Medulla oblongata (tissue), 1 donor: ENCODE data around the gene TTC28.
"Not testable (repeated sequence)": the region's sequence is repeated elsewhere in the genome, so short reads cannot be mapped to it uniquely, and the experiment has no call there.

Experiments
- DNase-seq: peaks from one replicate; pipeline ENCODE4 v3.0.0-alpha.2; 2015; ENCODE audit errors: extremely low spot score

The TTC28 gene

DNA sequence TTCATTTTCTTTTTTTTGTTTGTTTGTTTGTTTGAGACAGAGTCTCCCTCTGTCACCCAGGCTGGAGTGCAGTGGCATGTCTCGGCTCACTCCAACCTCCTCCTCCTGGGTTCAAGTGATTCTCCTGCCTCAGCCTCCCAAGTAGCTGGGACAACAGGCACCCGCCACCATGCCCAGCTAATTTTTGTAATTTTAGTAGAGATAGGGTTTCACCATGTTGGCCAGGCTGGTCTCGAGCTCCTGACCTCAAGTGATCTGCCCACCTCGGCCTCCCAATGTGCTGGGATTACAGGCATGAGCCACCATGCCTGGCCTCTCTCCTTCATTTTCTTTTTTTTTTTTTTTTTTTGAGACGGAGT is 118.9 kb downstream of the TTC28 start:
- DNase-seq: not testable (repeated sequence)

DNA sequence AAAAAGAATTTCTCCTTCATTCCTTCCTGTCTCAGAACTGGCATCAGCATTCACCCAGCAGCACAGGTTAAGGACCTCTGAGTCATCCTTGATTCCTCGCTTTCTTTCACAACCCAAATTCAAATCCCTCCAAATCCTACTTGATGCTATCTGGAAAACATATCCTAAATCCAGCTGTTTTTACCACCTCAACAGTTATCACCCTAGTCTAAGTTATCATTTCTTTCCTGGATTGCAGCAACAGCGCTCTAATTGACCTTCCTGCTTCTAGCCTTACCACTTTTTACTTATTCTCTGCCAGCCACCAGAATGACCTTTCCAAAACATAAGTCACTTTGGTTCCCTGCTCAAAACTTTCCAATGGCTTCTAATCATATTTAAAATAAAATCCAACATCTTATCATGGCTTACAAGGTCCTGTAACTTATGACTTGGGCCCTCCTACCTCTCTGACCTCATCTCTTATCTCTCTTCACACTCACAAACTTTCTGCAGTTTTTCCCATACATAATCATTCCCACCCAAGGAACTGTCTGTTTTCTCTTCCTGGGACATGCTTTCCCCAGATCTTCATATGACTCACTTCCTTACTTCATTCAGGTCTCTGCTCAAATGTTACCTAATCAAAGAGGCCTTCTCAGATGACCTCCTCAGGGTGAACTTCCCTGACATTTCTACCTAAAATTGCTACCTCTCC is 119.4 kb downstream of the TTC28 start:
- no peak for DNase-seq

DNA sequence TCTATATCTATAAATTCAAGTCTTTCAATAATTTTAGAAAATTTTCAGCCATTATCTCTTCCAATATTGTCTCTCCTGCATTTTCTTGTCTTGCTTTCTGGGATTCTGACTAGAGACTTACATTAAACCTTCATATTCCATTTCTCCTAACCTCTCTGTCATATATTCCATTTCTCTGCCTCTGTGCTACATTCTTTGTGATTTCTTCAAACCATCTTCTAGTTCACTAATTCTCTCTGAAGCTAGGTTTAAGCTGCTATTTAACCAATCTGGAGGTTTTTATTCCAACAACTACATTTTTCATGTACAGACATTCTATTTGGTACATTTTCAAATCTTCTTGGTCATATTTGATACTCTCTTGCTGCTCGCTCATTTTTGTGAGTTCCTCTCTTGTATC is 122.5 kb downstream of the TTC28 start:
- no peak for DNase-seq

DNA sequence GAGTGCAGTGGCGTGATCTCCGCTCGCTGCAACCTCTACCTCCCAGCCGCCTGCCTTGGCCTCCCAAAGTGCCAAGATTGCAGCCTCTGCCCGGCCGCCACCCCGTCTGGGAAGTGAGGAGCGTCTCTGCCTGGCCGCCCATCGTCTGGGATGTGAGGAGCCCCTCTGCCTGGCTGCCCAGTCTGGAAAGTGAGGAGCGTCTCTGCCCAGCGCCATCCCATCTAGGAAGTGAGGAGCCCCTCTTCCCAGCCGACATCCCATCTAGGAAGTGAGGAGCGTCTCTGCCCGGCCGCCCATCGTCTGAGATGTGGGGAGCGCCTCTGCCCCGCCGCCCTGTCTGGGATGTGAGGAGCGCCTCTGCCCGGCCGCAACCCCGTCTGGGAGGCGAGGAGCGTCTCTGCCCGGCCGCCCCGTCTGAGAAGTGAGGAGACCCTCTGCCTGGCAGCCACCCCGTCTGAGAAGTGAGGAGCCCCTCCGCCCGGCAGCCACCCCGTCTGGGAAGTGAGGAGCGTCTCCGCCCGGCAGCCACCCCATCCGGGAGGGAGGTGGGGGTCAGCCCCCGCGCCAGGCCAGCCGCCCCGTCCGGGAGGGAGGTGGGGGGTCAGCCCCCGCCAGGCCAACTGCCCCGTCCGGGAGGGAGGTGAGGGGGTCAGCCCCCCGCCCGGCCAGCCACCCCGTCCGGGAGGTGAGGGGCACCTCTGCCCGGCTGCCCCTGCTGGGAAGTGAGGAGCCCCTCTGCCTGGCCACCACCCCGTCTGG is 126.4 kb downstream of the TTC28 start:
- not testable (repeated sequence) for DNase-seq

DNA sequence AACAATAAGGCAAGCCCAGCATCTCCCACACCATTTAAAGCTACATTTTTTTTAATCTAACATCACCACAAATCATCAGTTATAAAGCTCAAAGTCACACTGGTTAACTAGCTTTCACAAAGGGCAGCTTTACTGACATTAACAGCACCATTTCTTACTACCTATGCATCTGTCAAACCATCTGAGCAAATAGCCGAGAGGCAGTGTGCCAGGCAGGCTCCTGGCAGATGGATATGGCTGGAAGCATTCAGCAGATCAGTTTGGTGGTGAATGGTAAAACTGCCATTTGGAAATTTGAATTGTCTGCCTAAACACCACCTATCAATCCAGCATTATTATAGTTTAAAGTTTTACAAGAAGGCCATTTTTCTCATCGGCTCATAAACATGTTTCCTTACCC is 131.2 kb downstream of the TTC28 start:
- no peak for DNase-seq

DNA sequence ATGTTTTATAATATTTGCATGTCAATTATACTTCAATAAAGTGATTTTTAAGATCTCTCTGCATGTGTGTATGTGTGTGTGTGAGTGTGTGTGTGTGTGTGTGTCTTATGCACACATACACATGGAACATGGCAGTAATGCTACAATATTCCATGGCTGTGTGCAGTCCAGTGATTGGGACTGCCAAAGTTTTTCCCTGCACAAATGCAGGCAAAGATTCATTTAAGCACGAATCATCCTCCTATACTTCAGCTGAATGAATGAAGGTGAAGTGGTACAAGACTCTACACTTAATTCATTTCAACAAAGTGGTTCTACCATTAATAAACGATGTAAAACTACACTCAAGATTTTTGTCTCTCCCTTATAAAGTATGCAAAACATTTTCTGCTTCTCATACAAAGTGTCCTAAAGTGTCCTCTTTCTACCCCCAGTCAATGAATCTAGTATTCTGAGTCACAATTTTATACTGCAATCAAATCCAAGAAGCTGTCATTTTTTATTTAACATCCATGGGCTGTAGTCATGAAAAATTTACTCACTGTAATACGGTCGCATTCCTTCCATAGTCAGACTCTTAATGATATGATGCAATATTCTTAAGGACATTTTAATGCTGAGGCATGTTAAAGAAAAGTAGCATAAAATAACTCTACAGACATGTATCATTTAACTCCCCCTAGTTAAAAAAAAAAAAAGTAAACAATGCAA is 132.4 kb downstream of the TTC28 start:
- no peak for DNase-seq

DNA sequence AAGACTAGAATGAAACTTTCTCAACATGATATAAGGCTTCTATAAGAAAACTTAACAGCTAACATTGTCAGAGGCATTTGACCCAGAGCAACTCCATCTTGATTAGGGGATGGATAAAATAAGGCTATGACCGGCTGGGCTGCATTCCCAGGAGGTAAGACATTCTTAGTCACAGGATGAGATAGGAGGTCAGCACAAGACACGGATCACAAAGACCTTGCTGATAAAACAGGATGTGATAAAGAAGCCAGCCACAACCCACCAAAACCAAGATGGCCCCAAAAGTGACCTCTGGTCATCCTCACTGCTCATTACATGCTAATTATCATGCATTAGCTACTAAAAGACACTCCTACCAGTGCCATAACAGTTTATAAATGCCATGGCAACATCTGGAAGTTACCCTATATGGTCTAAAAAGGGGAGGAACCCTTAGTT is 135.2 kb downstream of the TTC28 start:
- DNase-seq: no peak

DNA sequence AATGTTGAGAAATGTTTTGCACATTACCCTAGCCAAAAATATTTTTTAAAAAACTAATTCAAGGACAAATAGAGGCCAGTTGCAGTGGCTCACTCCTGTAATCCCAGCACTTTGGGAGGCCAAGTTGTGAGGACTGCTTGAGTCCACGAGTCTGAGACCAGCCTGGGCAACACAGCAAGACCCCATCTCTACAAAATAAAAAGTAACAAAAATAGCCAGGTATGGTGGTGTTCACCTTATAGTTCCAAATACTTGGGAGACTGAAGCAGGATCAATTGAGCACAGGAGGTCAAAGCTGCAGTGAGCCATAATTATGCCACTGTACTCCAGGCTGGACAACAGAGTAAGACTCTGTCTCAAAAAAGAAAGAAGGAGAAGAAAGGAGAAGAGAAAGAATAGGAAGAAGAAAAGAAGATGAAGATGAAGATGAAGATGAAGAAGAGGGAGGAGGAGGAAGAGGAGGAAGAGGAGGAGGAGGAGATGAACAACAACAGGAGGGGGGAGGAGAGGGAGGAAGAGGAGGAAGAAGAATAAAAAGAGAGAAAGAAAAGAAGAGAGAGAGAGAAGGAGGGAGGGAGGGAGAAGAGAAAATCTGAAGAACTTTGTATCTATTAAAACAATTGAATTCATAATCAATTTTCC is 136.5 kb downstream of the TTC28 start:
- DNase-seq: no peak

DNA sequence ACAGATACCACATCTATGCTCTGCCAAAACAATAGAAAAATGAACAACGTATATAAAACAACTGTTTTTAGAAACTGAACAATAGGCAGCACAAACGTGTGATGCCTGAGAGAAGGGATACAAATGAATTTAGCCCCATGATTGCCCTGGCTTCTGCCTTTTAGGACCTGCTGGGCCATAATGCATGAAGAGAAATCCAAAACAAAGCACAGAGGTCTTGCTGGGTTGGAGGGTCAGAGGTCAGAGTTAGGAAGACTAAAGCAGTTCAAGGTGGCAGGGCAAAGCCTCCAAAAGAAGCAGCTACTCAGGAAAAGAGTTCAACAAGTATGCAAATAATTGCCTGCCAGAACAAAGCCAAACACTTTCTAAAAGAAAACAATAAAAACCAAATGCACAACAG is 138.5 kb downstream of the TTC28 start:
- DNase-seq: no peak

DNA sequence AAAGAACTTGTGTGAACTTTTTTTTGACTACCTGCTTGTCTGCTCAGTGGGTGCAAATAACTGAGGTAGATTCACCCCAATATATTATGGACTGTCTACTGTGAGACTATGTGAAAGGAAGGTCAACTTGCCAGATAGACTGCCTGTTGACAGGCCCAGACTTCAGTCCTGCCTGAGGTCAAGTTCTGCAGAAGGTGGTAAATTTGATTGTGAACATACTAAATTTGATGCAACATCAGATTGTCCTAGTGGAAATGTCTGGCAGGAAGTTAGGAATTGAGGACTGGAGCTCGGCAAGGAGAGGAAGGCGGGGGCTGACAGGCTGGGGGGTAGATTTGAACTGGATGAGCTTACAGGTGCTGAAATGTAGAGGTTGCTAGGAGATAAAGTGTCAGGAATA is 140.7 kb downstream of the TTC28 start:
- DNase-seq: no peak

DNA sequence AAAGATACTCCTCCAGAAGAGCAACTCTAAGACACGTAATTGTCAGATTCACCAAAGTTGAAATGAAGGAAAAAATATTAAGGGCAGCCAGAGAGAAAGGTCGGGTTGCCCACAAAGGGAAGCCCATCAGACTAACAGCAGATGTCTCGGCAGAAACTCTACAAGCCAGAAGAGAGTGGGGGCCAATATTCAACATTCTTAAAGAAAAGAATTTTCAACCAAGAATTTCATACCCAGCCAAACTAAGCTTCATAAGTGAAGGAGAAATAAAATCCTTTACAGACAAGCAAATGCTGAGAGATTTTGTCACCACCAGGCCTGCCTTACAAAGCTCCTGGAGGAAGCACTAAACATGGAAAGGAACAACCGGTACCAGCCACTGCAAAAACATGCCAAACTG is 149.1 kb downstream of the TTC28 start:
- DNase-seq: not testable (repeated sequence)

DNA sequence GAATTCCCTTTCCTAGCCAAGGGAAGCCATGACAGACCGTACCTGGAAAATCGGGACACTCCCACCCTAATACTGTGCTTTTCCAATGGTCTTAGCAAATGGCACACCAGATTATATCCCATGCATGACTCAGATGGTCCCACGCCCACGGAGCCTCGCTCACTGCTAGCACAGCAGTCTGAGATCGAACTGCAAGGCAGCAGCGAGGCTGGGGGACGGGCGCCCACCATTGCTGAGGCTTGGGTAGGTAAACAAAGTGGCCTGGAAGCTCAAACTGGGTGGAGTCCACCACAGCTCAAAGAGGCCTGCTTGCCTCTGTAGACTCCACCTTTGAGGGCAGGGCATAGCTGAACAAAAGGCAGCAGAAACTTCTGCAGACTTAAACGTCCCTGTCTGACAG is 150.5 kb downstream of the TTC28 start:
- DNase-seq: not testable (repeated sequence)

DNA sequence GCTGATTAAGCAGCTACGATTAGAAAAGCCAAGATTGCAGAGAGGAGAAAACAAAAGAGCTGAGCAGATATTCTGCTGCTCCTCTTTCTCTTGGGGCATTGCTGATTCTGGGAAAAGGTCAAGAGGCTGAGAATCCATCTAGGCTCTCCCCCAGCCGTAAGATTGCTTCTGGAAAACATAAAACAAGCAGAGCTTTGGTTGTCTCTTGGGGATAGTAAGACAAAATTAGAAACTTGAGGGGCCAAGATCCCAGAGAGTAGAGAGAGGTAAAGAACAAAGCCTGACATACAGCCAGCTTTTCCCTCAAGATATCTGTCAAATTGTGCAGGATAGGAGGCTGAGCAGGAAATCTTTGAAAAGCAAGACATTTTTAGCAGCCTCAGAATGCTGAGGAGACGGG is 158.2 kb downstream of the TTC28 start:
- DNase-seq: no peak

DNA sequence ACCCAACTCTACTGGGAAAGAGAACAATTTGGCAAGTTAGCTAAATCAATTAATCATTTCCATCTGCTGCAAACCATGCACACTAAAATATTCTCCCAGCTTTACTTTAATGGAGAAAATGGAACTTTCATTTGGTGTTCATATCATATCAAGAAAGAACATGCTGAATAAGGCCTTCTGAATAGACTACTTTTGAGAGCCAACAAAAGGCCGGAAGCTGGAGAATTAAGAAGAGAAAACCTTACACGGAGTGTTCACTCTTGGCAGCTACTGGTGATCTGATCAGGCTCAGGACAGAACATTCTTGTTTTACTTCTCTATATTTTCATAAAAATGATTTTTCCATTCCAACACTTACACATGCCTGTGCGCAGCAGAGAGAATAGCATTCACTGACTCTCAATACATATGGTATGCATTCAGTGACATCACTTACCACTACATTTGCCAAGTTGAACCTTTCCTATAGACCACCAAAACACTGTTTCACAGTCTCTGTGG is 165.3 kb downstream of the TTC28 start:
- DNase-seq: peak; percentile 5

DNA sequence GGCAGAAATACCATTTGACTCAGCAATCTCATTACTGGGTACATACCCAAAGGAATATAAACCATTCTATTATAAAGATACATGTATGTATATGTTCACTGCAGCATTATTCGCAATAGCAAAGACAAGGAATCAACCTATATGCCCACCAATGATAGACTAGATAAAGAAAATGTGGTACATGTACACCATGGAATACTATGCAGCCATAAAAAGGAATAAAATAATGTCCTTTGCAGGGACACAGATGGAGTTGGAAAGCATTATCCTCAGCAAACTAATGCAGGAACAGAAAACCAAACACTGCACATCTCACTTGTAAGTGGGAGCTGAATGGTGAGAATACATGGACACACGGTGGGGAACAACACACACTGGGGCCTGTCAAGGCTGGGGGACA is 167.3 kb downstream of the TTC28 start:
- not testable (repeated sequence) for DNase-seq

DNA sequence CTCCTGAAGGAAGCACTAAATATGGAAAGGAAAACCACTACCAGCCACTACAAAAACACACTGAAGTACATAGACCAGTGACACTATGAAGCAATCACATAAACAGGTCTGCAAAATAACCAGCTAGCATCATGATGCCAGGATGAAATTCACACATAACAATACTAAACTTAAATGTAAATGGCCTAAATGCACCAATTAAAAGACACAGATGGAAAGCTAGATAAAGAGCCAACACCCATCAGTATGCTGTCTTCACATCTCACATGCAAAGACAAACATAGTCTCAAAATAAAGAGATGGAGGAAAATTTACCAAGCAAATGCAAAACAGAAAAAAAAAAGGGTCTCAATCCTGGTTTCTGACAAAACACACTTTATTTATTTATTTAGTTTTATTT is 171.7 kb downstream of the TTC28 start:
- DNase-seq: no peak

DNA sequence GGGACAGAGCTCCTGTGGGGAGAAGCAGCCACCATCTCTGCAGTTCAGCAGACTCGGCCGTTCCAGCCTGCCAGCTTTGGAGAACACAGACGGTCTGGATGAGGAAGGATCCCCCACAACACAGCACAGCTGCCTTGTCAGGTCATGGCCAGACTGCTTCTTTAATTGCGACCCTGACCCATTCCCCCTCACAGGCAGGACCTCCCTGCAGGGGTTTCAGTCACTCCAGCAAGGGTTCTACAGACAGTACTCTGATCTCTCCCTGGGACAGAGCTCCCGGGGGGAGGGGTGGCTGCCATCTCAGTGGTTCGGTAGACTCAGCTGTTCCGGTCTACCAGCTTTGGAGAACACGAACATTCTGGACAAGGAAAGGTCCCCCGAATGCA is 173.5 kb downstream of the TTC28 start:
- no peak for DNase-seq

DNA sequence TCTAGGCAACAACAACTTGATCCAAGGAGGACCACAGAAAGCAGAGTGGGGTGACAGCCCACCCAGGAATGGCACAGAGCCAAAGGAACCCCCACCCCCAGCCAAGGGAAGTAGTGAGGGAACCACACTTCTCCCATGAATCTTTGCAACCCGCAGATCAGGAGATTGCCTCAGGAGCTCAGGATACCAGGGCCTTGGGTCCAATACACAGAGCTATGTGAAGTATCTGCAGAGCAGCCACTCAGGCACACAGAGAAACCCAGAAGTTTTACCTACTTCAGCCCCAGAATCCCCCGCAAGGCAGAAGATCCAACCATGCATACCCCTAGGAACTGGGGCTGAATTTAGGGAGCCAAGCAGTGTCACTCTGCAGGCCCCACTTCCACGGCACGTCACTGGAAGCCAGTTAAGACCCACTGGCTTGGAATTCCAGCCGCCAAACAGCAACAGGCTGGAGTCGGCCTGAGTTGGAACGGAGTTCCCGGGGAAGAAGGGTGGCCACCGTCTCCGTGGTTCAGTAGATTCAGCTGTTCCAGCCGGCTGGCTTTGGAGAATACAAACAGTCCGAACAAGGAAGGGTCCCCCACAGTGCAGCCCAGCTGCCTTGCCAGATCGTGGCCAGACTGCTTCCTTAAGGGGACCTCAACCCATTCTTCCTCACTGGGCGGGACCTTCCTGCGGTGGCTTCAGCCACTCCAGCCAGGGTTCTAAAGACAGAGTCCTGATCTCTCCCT is 174.1 kb downstream of the TTC28 start:
- no peak for DNase-seq

DNA sequence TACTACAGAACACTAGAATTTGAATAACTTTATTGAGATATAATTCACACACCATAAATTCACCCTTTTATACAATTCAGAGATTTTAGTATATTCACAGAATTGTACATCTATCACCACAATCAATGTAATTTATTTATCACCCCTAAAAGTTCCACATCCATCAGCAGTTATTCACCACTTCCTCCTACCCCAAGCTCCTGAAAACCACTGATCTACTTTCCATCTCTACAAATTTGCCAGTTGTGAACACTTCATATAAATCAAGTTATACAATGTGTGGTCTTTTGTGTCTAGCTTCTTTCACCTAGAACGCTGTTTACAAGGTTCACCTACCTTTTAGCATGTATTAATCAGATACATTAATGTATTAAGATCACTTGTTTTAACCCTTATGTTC is 179.6 kb downstream of the TTC28 start:
- DNase-seq: no peak

DNA sequence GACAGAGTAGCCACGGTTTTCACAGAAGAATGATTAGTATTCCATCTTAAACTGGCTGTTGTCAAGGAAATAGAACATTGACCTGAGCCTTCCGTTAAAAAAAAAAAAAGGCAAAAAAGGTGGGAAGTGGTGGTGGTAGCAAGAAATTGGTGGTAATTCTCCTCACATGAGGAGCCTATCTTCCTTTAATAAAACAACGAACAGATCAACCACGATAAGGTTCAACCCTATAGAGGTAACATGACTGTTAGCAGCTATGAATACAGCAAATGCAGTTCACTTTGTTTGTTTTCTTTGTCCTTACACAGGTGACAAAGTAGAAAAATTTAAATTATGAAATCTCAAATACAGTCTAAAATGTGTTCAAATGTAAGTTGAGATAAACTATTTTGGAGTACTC is 181.6 kb downstream of the TTC28 start:
- no peak for DNase-seq

DNA sequence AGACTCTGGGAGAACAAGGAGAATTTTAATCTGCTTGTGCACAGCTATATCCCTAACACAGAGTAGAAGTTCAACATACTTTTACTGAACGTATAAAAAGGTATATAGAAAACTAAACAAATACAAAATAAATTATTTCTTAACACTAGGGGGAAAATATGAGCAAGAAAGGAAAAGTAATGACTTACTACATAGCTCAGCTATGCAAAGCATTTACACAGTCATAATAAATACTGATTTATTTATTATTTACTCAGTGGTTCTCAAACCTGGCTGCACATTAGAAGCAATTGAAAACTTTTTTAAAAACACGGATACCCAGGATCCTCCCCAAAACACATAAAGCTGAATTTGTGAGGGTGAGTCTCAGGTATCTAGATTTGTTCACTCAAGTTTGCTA is 182.5 kb downstream of the TTC28 start:
- DNase-seq: no peak

DNA sequence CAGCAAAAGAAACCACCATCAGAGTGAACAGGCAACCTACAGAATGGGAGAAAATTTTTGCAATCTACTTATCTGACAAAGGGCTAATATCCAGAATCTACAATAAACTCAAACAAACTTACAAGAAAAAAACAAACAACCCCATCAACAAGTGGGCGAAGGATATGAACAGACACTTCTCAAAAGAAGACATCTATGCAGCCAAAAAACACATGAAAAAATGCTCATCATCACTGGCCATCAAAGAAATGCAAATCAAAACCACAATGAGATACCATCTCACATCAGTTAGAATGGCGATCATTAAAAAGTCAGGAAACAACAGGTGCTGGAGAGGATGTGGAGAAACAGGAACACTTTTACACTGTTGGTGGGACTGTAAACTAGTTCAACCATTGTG is 188.4 kb downstream of the TTC28 start:
- not testable (repeated sequence) for DNase-seq
